HG03457 (cell line): ENCODE data around the gene TBCCD1.

ENCODE experiments used
- ATAC-seq: cut with Tn5 transposase; IDR thresholded peaks from one replicate; pipeline ENCODE4 v1.9.1; 2021; ENCODE audit warnings: moderate number of reproducible peaks; ENCODE audit not compliant: unreplicated experiment

TBCCD1 gene

GRCh38 chr3:186567072-186567921, at the start of gene TBCCD1:
TBCCD1 (minus strand) TSS chr3:186567339; CDS start chr3:186564329, 3,010 bp downstream.
- peak; percentile 31 for ATAC-seq

GRCh38 chr3:186616299-186616617, 49.1 kb upstream of the TBCCD1 start:
- no peak for ATAC-seq

GRCh38 chr3:186614597-186615483, 47.7 kb upstream of the TBCCD1 start:
- no peak for ATAC-seq

GRCh38 chr3:186614266-186614596, 47.1 kb upstream of the TBCCD1 start:
- ATAC-seq, result no peak

GRCh38 chr3:186613637-186614265, 46.6 kb upstream of the TBCCD1 start:
- ATAC-seq, result no peak

GRCh38 chr3:186612721-186613636, 45.8 kb upstream of the TBCCD1 start, which contains the start of gene AHSG:
AHSG (plus strand) TSS chr3:186613060; CDS start chr3:186613142, 82 bp downstream.
- ATAC-seq, result no peak

GRCh38 chr3:186612065-186612464, 44.9 kb upstream of the TBCCD1 start:
- no peak for ATAC-seq

- no peak for ATAC-seq
These were observed 42.2 kb upstream of the TBCCD1 start for GRCh38 chr3:186609247-186609868.

- no peak for ATAC-seq
These were observed 41.6 kb upstream of the TBCCD1 start for GRCh38 chr3:186608624-186609215.

- ATAC-seq, result no peak
These were observed 38.7 kb upstream of the TBCCD1 start for GRCh38 chr3:186605561-186606545.

GRCh38 chr3:186605078-186605477, 37.9 kb upstream of the TBCCD1 start:
- ATAC-seq, result no peak

- ATAC-seq, result no peak
These were observed 36.0 kb upstream of the TBCCD1 start for GRCh38 chr3:186603159-186603558.

GRCh38 chr3:186600896-186601295, 33.8 kb upstream of the TBCCD1 start:
- ATAC-seq, result no peak

- ATAC-seq, result no peak
These were observed 32.6 kb upstream of the TBCCD1 start for GRCh38 chr3:186599785-186600166.

GRCh38 chr3:186599142-186599784, 32.1 kb upstream of the TBCCD1 start:
- ATAC-seq, result no peak

GRCh38 chr3:186598794-186599141, 31.6 kb upstream of the TBCCD1 start:
- ATAC-seq, result no peak

GRCh38 chr3:186598108-186598784, 31.1 kb upstream of the TBCCD1 start:
- ATAC-seq, result no peak
